Measurements from ENCODE around the gene B4GALT2. TPM values are rescaled to one million over a fixed set of nuclear protein-coding genes. Genes with fewer than 3 reads are reported as not detected.
A peak's percentile ranks its signal among the peaks of the same experiment; 100 is the strongest.

The B4GALT2 gene
- total RNA-seq, 1 experiment from 2014 or later: 31.5 TPM

GRCh38 chr1:43947061-43947873, 31.7 kb upstream of the B4GALT2 start:
- BruUV-seq (replicated peaks): TSS peak; percentile 42
- Mint-ChIP-seq H3K4me1 (ENCODE audit: low read depth, unreplicated experiment) (no peaks in the 10 kb centered on the region), H3K9me3 (ENCODE audit: unreplicated experiment) (no peaks in the 10 kb centered on the region), H3K27ac (ENCODE audit: unreplicated experiment) (peak overlapping the region; percentile 58), H3K27me3 (ENCODE audit: insufficient read depth, unreplicated experiment) (no peaks in the 10 kb centered on the region), H3K4me3 (ENCODE audit: unreplicated experiment) (peak overlapping the region; percentile 80), H3K36me3 (ENCODE audit: insufficient read depth, unreplicated experiment) (peaks cover 6% of the 10 kb centered on the region)
- no peaks in the 10 kb centered on the region for H3K4me1 ChIP-seq
- TF ChIP-seq CTCF (IDR thresholded peaks at IDR 0.05; ENCODE audit: insufficient read depth in 1 of 2, low read depth in 1 of 2, low read length in 1 of 2, severe bottlenecking in 1 of 2, unreplicated experiment in 1 of 2): no peak
- peak overlapping the region; percentile 90 for H3K4me3 ChIP-seq (ENCODE audit: low read depth, low read length)
- H3K9me3 ChIP-seq: no peaks in the 10 kb centered on the region
- CTCF ChIA-PET: interaction anchor here (0.6 to 2.4 kb wide), 5 partner anchors 12 to 184 kb away, joined by 3 to 12 read pairs (median 3); no protein-coding TSS in a partner anchor
- H3K27me3 ChIP-seq (replicated peaks; ENCODE audit: control insufficient read depth, insufficient read depth, low read length): no peaks in the 10 kb centered on the region
- intact Hi-C loops (cut with micrococcal nuclease; ENCODE audit: unreplicated experiment): no loop called here
- no peak for DNase-seq
- H3K36me3 ChIP-seq (ENCODE audit: control insufficient read depth, insufficient read depth, low read length): no peaks in the 10 kb centered on the region
- POLR2A ChIA-PET: interaction anchor here (1.1 kb wide), 1 partner anchor 23 kb away, joined by 4 read pairs; the partner anchor contains the start of gene DPH2

- CTCF ChIA-PET: interaction anchor here (1.2 kb wide), 1 partner anchor 44 kb away, joined by 3 read pairs; no protein-coding TSS in a partner anchor
- H3K9me3 ChIP-seq: no peaks in the 10 kb centered on the region
- Mint-ChIP-seq H3K36me3 (ENCODE audit: insufficient read depth, unreplicated experiment) (peaks cover 6% of the 10 kb centered on the region), H3K27me3 (ENCODE audit: insufficient read depth, unreplicated experiment) (no peaks in the 10 kb centered on the region), H3K4me1 (ENCODE audit: low read depth, unreplicated experiment) (no peaks in the 10 kb centered on the region), H3K9me3 (ENCODE audit: unreplicated experiment) (no peaks in the 10 kb centered on the region), H3K27ac (ENCODE audit: unreplicated experiment) (no peak overlapping the region), H3K4me3 (ENCODE audit: unreplicated experiment) (peak overlapping the region; percentile 80)
- POLR2A ChIA-PET: interaction anchor here (1.1 kb wide), 1 partner anchor 22 kb away, joined by 4 read pairs; the partner anchor contains the start of gene DPH2
- no peaks in the 10 kb centered on the region for H3K4me1 ChIP-seq
- no peaks in the 10 kb centered on the region for H3K36me3 ChIP-seq (ENCODE audit: control insufficient read depth, insufficient read depth, low read length)
- H3K27me3 ChIP-seq (replicated peaks; ENCODE audit: control insufficient read depth, insufficient read depth, low read length): no peaks in the 10 kb centered on the region
- DNase-seq: no peak
- BruUV-seq (replicated peaks): no TSS peak
- H3K4me3 ChIP-seq (ENCODE audit: low read depth, low read length): peak overlapping the region; percentile 90
- no peak for TF ChIP-seq CTCF (IDR thresholded peaks at IDR 0.05; ENCODE audit: insufficient read depth in 1 of 2, low read depth in 1 of 2, low read length in 1 of 2, severe bottlenecking in 1 of 2, unreplicated experiment in 1 of 2)
- intact Hi-C loops (cut with micrococcal nuclease; ENCODE audit: unreplicated experiment): no loop called here
Measured at GRCh38 chr1:43947874-43948437, 31.1 kb upstream of the B4GALT2 start.

- no peak overlapping the region for H3K27ac Mint-ChIP-seq (ENCODE audit: unreplicated experiment)
- no peaks in the 10 kb centered on the region for H3K27me3 ChIP-seq (replicated peaks; ENCODE audit: control insufficient read depth, insufficient read depth, low read length)
- intact Hi-C loops (cut with micrococcal nuclease; ENCODE audit: unreplicated experiment): no loop called here
- no peaks in the 10 kb centered on the region for H3K27me3 Mint-ChIP-seq (ENCODE audit: insufficient read depth, unreplicated experiment)
- H3K4me1 ChIP-seq: no peaks in the 10 kb centered on the region
- peaks cover 6% of the 10 kb centered on the region for H3K36me3 Mint-ChIP-seq (ENCODE audit: insufficient read depth, unreplicated experiment)
- no peak overlapping the region for H3K4me3 ChIP-seq (ENCODE audit: low read depth, low read length)
- H3K9me3 ChIP-seq: no peaks in the 10 kb centered on the region
- no peaks in the 10 kb centered on the region for H3K4me1 Mint-ChIP-seq (ENCODE audit: low read depth, unreplicated experiment)
- POLR2A ChIA-PET: no interaction called here
- H3K4me3 Mint-ChIP-seq (ENCODE audit: unreplicated experiment): no peak overlapping the region
- no peaks in the 10 kb centered on the region for H3K9me3 Mint-ChIP-seq (ENCODE audit: unreplicated experiment)
- no peak for TF ChIP-seq CTCF (IDR thresholded peaks at IDR 0.05; ENCODE audit: insufficient read depth in 1 of 2, low read depth in 1 of 2, low read length in 1 of 2, severe bottlenecking in 1 of 2, unreplicated experiment in 1 of 2)
- DNase-seq: no peak
- BruUV-seq (replicated peaks): no TSS peak
- H3K36me3 ChIP-seq (ENCODE audit: control insufficient read depth, insufficient read depth, low read length): no peaks in the 10 kb centered on the region
- CTCF ChIA-PET: no interaction called here
Measured at GRCh38 chr1:43949678-43950077, 29.3 kb upstream of the B4GALT2 start.

Data from Caco-2 (cell line).